Mesenteric fat pad (tissue), 1 donor: ENCODE data around the gene ALDH3B1. TPM values are rescaled to one million over a fixed set of nuclear protein-coding genes. Genes with fewer than 3 reads are reported as not detected.
"Not testable (repeated sequence)": the region's sequence is repeated elsewhere in the genome, so short reads cannot be mapped to it uniquely, and the experiment has no call there.

Experiments
- DNase-seq: peaks from one replicate; pipeline ENCODE4 v3.0.0-alpha.2; 2020; ENCODE audit warnings: low spot score
- long read RNA-seq: library from polyadenylated mRNA; unstranded; transcript quantifications from one replicate; pipeline ENCODE4 v2.0.0, GENCODE V29; 2020
- total RNA-seq: library from RNA; stranded (reverse); fragmentation: NEBNext Ultra II Directional; extraction: Animal tissue kit (Norgen Biotek cat#: 25700); gene quantifications from one replicate; pipeline ENCODE4 v1.2.1, GENCODE V29; 2021
- donor health status: DM: yes; HTN: yes; CAD: no.

ALDH3B1 gene, protein sequence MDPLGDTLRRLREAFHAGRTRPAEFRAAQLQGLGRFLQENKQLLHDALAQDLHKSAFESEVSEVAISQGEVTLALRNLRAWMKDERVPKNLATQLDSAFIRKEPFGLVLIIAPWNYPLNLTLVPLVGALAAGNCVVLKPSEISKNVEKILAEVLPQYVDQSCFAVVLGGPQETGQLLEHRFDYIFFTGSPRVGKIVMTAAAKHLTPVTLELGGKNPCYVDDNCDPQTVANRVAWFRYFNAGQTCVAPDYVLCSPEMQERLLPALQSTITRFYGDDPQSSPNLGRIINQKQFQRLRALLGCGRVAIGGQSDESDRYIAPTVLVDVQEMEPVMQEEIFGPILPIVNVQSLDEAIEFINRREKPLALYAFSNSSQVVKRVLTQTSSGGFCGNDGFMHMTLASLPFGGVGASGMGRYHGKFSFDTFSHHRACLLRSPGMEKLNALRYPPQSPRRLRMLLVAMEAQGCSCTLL
- total RNA-seq, result 14.6 TPM
- long read RNA-seq, transcript ALDH3B1-201 (10 exons, 2,786 nt), result major isoform, 14 of 28 reads
- long read RNA-seq, partial matches to known transcripts, result 9 of 28 reads
- long read RNA-seq, other reads (novel, unspliced or antisense), result 4 of 28 reads

DNA sequence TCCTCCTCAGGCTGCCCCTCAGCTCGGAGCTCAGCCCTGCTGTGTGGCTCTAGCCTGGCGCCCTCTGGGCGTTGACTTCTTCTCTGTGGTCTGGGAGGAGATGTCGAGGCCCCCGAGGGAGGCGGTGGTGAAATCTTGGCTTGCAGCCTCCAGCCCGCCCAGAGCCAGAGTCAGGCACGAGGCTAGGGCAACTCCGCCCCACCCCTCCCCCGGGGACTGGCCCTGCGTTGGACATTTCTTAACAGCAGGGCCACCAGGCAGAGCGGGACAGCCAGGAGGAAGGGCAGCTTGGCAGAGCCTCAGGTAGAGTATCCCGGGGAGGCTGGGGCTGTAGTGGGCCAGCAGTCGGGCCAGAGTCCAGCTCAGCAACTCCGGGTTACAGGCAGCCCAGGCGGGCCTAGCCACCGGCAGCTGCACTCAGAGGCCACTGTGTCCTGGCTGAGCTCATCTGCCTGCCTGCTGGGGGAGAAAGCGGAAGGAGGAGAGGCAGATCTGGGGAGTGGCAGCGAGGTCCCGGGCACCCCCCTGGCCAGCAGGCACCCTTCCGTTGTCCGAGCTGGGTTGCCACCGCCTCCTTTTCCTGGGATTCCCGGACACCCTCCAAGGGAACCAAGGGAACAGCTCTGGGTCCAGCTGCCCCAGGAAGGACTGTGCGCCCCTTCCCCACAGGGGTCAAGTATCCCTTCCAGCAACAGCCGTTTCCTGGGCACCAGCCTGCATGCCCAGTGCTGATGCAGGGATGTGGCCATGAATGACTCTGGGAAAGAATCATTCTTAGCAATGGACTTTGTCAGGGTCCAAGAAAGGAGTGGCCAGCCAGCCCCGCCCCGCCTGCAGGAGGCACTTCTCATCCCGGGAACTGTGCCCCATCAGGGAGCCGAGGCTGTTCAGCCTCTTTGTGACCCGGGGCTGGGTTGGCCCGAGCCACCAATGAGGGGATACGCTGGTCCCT is at the start of gene ALDH3B1:
TSS of gene ALDH3B1 (plus strand) at position 238 of the 952 bp plus-strand sequence. CDS start 4,971 bp downstream, outside the sequence.
- peak; percentile 97 for DNase-seq

DNA sequence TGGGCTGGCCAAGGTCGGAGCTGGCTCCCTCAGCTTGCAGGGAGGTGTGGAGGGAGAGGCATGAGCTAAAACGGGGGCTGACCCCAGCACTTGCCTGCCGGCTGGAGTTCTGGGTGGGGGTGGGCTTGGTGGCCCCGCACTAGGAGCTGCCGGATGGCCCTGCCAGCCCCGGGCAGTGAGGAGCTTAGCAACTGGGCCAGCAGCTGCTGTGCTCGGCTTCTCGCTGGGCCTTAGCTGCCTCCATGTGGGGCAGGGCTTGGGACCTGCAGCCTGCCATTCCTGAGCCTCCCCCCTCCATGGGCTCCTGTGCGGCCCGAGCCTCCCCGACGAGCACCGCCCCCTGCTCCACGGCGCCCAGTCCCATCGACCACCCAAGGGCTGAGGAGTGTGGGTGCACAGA is 46.9 kb upstream of the ALDH3B1 start:
- DNase-seq, result not testable (repeated sequence)

DNA sequence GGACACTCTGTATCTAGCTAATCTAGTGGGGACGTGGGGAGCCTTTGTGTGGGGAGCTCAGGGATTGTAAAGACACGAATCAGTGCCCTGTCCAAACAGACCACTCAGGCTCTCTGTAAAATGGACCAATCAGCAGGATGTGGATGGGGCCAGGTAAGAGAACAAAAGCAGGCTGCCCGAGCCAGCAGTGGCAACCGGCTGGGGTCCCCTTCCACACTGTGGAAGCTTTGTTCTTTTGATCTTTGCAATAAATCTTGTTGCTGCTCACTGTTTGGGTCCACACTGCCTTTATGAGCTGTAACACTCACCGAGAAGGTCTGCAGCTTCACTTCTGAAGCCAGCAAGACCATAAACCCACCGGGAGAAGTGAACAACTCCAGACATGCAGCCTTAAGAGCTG is 46.2 kb upstream of the ALDH3B1 start:
- DNase-seq, result not testable (repeated sequence)

DNA sequence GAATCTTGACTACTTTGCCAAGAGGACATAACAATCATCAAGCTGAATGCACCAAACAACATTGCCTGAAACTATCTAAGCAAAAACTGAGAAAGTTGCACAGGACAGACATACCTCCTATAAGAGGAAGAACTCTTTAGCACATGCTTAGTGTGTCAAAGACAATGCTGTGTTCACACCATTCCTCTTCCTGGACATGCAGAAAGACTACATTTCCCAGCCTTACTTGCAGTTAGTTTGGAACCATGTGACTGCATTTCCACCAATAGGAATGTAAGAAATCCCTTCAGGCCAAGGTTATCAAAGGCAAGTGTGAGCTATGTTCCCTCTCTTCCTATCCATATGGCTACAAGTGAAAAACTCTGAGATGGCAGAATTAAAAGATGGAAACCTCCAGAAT is 45.4 kb upstream of the ALDH3B1 start:
- DNase-seq, result not testable (repeated sequence)

DNA sequence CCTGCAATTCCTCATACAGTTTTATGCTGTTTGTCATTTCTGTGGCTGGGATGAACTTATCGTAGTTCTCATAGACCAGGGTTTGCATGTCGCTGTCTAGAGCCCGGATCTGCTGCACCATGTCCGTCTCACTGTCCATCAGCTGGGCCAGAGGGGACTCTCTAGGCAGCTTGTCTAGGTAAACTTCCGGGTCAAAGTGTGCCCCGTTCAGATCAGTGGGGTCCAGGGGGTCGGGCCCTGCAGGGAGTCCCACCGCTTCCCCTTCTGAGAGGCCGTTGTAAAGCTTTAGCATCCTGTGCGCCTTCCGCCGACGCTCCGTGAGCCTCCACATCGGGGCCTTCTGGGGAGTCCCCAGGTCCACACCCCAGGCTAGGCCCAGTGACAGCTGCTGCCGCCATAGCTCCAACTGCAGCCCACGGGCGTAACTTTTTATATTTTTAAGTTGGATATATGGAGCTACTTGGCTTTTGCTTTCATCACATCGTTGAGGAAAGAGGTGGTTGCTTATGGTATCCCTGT is 44.2 kb upstream of the ALDH3B1 start:
- not testable (repeated sequence) for DNase-seq

DNA sequence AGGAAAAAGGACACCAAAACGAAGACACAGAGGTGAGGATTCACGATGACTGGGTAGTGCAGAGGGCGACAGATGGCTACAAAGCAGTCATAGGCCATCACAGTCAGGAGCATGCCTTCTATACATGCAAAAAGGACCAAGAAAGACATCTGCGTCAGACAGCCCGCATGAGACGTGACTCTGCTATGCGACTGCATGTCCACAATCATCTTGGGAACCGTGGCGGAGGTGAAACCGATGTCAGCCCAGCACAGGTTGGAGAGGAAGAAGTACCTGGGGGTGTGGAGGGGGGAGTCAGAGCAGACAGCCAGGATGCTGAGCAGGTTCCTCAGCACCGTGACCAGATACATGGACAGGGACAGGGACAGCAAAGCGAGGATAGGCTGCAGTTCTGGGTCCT is 35.4 kb upstream of the ALDH3B1 start:
- DNase-seq, result peak; percentile 64

DNA sequence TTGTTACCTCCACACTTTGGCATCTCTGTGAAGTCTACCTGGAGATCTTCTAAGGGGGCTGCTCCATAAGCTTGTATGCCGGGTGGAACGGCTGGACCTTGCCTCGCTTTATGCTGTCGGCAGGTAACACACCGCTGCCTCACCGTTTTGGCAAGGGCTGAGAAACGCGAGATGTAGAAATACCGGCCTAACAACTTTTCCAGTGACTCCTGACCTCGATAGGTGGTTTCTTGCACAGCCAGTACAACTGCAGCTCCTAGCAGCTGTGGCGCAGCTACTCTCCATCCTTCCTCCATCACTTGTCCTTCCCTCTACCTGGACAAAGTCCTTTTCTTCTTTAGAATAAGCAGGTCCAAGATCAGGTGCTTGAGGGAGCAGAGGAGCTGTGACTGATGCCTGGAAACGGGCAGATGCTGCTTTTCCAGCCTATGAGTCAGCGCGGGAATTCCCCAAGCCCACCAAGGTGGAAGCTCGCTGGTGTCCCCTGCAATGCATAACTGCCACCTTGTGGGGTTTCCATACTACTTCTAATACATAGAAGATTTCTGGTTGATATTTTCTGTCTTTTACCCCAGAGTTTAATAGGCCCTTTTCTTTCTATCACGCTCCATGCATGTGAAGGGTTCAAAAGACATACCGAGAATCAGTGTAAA is 31.2 kb upstream of the ALDH3B1 start:
- peak; percentile 49 for DNase-seq

DNA sequence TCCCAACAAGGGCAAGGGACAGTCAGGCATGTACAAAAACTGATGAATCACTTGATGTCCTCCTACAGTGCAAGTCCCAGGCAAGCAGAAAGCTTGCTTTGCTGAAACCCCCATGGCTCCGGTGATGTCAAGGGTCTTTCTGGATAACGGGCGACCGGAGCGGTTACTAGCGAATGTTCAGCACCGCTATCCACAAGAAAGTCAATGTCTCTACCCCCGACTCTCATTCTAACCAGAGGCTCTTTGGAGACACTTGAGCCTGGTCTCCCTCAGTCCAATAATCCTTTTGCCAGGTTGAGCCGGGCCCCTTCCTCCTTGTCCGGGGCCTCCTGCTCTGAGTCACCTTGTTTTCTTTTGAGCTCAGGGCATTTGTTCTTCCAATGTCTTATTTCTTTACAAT is 28.9 kb upstream of the ALDH3B1 start:
- DNase-seq, result peak; percentile 59

DNA sequence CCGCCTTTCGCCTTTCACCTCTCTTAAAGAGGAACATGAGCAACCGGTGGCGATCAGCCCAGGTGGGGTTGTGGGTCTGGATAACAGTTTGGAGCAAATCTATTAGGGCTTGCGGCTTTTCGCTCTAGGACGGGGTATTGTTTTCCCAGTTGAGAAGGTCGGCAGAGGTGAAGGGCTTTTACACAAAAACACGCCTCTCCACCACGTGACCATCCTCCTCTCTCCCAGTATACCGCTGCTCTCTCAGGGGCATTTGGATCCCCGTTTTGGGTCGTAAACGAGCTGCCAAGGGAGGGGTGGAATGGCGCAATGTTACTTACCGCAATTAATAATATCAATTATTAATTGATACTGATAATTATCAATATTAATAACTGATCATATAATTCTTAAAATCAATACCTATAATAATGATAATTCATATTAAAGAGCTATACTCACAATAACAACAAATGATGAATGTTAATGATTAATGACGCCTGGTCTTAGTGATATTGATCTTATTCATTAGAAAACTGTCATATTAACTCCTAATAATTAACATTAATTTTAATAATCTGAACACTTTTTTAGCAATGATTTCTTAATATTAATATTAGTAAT is 27.8 kb upstream of the ALDH3B1 start:
- peak; percentile 39 for DNase-seq

DNA sequence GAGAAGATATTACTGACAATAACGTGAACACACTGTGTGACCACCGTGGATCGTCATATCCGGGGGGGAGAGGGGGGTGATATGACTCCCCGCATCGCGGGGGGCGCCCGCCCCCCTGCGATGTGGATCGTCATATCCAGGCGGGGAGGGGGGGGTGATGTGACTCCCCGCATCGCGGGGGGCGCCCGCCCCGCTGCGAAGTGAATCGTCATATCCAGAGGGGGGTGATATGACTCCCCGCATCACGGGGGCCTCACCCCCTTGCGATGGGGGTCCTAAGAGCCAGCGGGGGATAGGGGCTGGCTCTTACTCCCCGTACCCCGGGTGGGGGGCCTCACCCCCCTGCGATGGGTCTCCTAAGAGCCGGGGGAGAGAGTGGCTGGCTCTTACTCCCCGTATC is 26.2 kb upstream of the ALDH3B1 start:
- DNase-seq, result peak; percentile 37

DNA sequence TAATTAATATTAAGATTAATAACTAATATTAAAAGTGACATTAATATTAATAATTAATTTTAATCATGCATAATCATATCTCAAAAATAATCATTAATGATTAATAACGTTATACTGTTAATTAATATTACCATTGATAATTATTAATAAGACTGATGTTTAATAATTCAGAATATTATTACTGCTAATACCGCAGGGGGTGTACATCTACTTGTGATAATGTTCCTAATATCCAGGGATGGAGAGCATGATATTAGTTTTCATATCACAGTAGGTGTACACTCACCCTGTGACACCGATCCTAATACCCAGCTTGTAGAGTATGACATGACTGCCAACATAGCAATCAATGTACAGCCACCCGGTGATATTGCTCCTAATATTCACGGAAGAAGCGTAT is 24.8 kb upstream of the ALDH3B1 start:
- peak; percentile 12 for DNase-seq

DNA sequence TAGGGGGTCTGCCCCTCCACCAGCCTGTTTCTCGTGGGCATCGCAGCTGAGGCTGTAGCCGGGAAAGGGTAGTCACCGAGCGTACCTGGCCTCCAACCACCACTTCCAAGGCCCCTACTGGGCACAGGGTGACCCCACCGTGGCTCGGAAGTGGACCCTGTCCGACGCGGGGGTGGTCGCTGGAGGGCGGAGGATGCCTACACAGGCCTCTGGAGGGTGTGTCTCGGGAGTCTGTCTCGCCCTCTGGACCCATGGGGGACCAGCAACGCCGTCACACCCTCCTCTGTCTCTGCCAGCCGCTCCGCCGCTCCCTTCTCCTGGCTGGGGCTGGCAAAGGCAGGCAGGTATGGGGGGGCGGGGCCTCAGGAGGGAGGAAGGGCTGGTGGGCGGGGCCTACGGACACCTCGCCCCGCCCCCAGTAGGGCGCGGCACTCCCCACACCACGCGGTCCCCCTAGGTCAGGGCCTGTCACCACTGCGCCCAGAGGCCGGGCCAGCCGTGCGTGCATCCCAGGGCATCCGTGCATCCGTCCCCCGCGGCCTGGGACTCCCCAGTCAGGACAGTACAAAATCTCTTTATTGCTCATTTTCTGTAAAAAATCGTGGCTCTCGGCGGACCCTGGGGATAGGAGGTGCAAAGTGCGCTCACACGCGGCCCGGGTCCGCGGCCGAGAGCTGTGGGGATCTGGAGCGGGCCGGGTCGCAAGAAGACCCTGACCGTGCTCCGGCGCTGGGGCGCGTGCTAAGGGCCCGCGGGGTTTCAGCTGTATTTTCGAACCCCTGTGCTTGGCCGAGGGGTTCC is 19.4 kb upstream of the ALDH3B1 start:
- not testable (repeated sequence) for DNase-seq

DNA sequence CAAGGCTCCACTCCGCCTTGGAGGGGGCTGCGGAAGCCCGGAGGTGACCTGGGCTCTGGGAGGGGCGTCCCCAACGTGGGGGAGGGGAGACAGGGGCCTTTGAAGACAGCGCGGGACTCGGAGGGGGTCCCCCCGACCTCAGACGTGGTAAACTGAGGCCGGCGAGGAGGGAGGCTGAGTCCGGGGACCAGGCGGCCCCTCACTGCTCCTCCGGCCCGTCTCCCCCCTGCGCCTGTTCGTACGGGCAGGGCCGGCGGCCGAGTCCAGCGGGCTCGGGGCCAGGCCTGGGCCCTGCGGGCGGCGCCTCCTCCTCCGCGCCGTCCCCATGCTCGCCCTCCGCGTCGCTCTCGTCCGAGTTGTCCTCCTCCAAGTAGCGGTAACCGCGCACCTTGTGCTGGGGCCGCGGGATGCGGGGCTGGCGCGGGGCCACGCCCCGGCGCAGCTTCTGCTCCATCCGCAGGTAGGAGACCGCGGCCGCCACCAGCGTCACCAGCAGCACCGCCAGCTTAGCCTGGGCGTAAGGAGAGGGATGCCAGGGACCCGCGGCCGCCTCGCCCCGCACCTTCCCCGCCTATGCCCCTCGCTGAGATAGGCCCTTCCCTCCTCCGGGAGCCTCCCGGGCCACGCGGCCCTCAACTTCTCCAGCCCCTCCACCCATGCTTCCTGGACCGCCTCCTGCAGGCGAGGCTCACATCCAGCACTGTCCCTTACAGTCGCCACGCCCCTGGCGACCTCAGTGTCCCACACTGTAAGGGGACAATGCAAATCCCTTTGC is 18.6 kb upstream of the ALDH3B1 start:
- not testable (repeated sequence) for DNase-seq

DNA sequence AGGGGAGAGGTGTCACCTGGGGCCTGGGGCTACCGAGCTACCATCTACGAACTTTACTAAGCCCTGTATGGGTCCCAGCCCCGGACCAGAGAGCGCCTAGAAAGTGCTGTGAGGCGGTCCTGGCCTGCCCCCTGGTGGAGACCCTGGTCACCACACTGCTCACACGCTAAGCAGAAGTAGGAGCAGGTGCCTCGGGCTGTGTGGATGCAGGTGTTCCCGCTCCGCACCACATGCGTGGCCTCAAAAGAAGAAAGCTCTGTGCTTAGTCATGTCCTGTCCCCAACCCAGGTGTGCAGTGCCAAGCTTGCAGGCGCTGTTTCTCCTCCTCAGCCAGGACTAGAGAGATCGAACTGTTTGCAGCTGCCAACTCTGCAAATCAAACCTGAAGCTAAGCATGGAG is 16.3 kb upstream of the ALDH3B1 start:
- not testable (repeated sequence) for DNase-seq

DNA sequence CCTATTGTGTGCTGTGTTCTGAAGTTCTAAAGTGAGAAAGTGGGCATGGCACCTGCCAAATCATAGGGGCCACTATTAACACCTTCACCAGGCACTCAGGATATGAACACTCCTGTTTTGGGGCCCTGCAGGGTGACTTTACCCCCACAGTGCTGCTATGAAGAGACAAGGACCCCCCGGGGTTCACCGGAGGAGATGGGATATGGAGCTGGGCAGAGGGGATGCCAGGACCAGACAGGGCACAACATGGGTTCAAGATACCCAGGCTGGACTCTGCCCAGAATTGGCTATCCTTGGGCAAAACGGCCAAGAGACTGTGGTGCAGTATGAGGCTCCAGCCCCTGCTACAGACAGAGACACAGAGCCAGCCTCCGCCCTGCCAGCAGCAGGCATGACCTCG is 15.7 kb upstream of the ALDH3B1 start:
- not testable (repeated sequence) for DNase-seq

DNA sequence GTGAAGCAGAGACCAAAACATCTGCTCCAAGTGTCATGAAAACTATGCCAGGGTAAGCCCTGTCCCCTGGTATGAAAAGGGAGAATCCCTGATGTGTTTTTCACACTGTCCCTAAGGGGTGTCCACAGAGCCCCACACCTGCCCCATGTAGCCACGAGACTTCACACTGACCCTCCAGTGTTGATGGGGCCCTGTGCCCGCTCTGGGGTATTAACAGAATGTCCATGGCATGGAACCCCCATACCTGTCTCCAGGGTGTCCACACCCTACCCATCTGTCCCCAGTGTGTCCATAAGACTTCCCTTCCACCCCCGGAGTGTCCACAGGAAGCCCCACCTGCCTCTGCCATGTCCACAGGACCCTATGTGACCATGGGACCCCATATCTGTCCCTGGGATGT is 15.0 kb upstream of the ALDH3B1 start:
- DNase-seq, result not testable (repeated sequence)

DNA sequence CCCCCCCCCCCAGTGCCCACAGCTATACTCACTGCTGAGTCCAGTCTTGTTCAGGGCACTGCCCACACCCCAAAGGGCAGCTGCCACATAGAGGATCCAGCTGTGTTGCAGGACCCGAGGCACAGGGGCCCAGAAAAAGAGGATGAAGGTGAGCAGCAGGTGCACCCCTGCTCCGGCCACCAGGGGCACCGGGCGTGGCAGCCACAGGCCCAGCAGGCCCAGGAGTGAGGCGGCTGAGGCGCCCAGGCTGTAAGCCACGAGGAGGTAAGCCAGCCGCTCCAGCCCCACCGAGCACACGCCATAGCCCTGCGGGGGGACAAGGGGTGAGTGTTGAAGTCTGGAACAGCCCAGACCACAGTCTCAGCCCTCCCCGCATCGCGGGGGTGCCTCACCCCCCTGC is 14.5 kb upstream of the ALDH3B1 start:
- DNase-seq, result not testable (repeated sequence)

DNA sequence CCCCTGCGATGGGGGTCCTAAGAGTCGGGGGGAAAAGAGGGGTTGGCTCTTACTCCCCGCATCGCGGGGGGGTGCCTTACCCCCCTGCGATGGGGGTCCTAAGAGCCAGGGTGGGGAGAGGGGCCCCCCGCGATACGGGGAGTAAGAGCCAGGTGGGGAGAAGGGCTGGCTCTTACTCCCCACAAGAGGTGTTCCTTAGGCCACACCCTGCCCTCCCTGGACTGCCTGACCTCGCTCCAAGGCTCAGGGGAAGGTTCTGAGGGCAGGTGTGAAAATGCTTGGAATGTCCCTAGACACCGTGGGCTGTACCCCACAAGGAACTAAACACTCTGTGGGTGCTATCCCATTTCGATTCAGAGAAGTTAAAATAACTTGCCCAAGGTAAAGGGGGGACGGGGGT is 14.1 kb upstream of the ALDH3B1 start:
- no peak for DNase-seq
